OCI-LY1 (cell line): ENCODE data around the gene SPECC1L.

Source experiments
- EZH2 ChIP-seq: fragments of 200-600 bp; sonication (generic), shearing (Covaris generic); IDR thresholded peaks from 2 replicates; pipeline ENCODE4 v1.8.0; 2017; ENCODE audit warnings: borderline replicate concordance, mixed run types, mild to moderate bottlenecking, antibody characterized with exemption, low read length, moderate library complexity, mixed read lengths
- TF ChIP-seq, protein P1 (sequence below): fragments of 200-600 bp; sonication (generic), shearing (Covaris generic); IDR thresholded peaks from 2 replicates; pipeline ENCODE4 v1.5.1; 2017; ENCODE audit warnings: mild to moderate bottlenecking, antibody characterized with exemption, low read length, moderate library complexity, mixed read lengths

DNA sequence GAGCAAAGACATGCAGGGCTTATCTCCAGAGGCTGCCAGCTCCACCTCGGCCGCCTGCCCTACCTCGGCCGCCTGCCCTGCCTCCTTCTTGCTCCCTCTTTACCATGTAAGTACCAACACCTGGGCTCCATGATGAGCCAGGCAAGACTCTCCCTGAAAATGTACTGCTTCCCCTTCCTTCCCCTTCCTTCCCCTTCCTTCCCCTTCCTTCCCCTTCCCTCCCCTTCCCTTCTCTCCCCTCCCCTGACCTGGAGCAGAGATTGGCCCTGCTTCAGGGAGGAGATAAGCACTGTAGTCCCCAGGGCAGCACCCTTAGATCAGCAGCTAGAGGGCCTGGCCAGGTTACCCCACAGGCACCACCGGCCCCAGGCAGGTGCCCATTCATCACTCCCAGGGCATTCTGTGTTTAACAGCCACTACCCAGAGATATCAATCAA is 131.3 kb downstream of the SPECC1L start:
- TF ChIP-seq, protein P1, sequence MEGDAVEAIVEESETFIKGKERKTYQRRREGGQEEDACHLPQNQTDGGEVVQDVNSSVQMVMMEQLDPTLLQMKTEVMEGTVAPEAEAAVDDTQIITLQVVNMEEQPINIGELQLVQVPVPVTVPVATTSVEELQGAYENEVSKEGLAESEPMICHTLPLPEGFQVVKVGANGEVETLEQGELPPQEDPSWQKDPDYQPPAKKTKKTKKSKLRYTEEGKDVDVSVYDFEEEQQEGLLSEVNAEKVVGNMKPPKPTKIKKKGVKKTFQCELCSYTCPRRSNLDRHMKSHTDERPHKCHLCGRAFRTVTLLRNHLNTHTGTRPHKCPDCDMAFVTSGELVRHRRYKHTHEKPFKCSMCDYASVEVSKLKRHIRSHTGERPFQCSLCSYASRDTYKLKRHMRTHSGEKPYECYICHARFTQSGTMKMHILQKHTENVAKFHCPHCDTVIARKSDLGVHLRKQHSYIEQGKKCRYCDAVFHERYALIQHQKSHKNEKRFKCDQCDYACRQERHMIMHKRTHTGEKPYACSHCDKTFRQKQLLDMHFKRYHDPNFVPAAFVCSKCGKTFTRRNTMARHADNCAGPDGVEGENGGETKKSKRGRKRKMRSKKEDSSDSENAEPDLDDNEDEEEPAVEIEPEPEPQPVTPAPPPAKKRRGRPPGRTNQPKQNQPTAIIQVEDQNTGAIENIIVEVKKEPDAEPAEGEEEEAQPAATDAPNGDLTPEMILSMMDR: no peak
- TF ChIP-seq EZH2: no peak
